ACC112 (cell line): Measurements from ENCODE around the gene LINC00305.

Experiments used
- H2AFZ ChIP-seq: fragments of 200-600 bp; sonication (generic); one replicate; pipeline ENCODE4 v1.6.0; 2017; ENCODE audit warnings: antibody characterized with exemption, low read length; ENCODE audit not compliant: unreplicated experiment
- H3K27ac ChIP-seq: fragments of 200-600 bp; sonication (generic); 2 replicates; pipeline ENCODE4 v1.5.1; 2014; ENCODE audit warnings: low read depth, mild to moderate bottlenecking, antibody characterized with exemption, low read length, moderate library complexity
- H3K27me3 ChIP-seq: fragments of 200-600 bp; sonication (generic); 2 replicates; pipeline ENCODE4 v1.6.1; 2014; ENCODE audit warnings: mild to moderate bottlenecking, antibody characterized with exemption, low read length, moderate library complexity, mixed read lengths; ENCODE audit not compliant: insufficient read depth
- H3K36me3 ChIP-seq: fragments of 200-600 bp; sonication (generic); 2 replicates; pipeline ENCODE4 v1.6.1; 2016; ENCODE audit warnings: mild to moderate bottlenecking, antibody characterized with exemption, low read length, moderate library complexity, mixed read lengths; ENCODE audit not compliant: insufficient read depth
- H3K4me1 ChIP-seq: fragments of 200-600 bp; sonication (generic); one replicate; pipeline ENCODE4 v1.6.1; 2016; ENCODE audit warnings: low read length, mixed read lengths; ENCODE audit not compliant: insufficient read depth, unreplicated experiment, control insufficient read depth
- H3K4me3 ChIP-seq: fragments of 200-600 bp; sonication (generic); 2 replicates; pipeline ENCODE4 v1.5.1; 2014; ENCODE audit warnings: mild to moderate bottlenecking, low read depth, low read length
- H3K79me2 ChIP-seq: fragments of 200-600 bp; sonication (generic); one replicate; pipeline ENCODE4 v1.6.0; 2016; ENCODE audit warnings: low read length; ENCODE audit not compliant: control insufficient read depth, unreplicated experiment, insufficient read depth

Gene LINC00305

GRCh38 chr18:64165906-64166305 lies 17.0 kb upstream of the LINC00305 start:
- no peak overlapping the region for H3K4me3 ChIP-seq
- H3K36me3 ChIP-seq: no peaks in the 10 kb centered on the region
- H3K27me3 ChIP-seq: no peaks in the 10 kb centered on the region
- no peak overlapping the region for H3K27ac ChIP-seq
- H3K4me1 ChIP-seq: no peaks in the 10 kb centered on the region
- H2AFZ ChIP-seq: no peak overlapping the region
- H3K79me2 ChIP-seq: no peaks in the 10 kb centered on the region

- Histone ChIP-seq H3K4me3 (no peak overlapping the region), H3K4me1 (no peaks in the 10 kb centered on the region), H3K79me2 (no peaks in the 10 kb centered on the region), H3K27ac (no peak overlapping the region), H3K27me3 (no peaks in the 10 kb centered on the region), H3K36me3 (no peaks in the 10 kb centered on the region), H2AFZ (no peak overlapping the region)
Observed at GRCh38 chr18:64164883-64165282, 16.0 kb upstream of the LINC00305 start.

- Histone ChIP-seq H3K4me3 (no peak overlapping the region), H3K27ac (no peak overlapping the region), H3K36me3 (no peaks in the 10 kb centered on the region), H3K27me3 (no peaks in the 10 kb centered on the region), H3K79me2 (no peaks in the 10 kb centered on the region), H3K4me1 (no peaks in the 10 kb centered on the region), H2AFZ (no peak overlapping the region)
Observed at GRCh38 chr18:64149916-64150438, 1.1 kb upstream of the LINC00305 start.

- Histone ChIP-seq H3K27me3 (no peaks in the 10 kb centered on the region), H3K27ac (no peak overlapping the region), H3K36me3 (no peaks in the 10 kb centered on the region), H3K4me3 (no peak overlapping the region), H3K79me2 (no peaks in the 10 kb centered on the region), H2AFZ (no peak overlapping the region), H3K4me1 (no peaks in the 10 kb centered on the region)
Observed at GRCh38 chr18:64142904-64143303, 6.0 kb downstream of the LINC00305 start.

GRCh38 chr18:64137914-64138313 lies 11.0 kb downstream of the LINC00305 start:
- H3K79me2 ChIP-seq: no peaks in the 10 kb centered on the region
- no peaks in the 10 kb centered on the region for H3K27me3 ChIP-seq

GRCh38 chr18:64134044-64134747 lies 14.7 kb downstream of the LINC00305 start:
- H3K36me3 ChIP-seq: no peaks in the 10 kb centered on the region
- no peaks in the 10 kb centered on the region for H3K79me2 ChIP-seq
- no peaks in the 10 kb centered on the region for H3K4me1 ChIP-seq
- H3K27me3 ChIP-seq: no peaks in the 10 kb centered on the region
- H3K4me3 ChIP-seq: no peak overlapping the region
- no peak overlapping the region for H3K27ac ChIP-seq
- H2AFZ ChIP-seq: no peak overlapping the region

More at GRCh38 chr18:64137914-64138313, 11.0 kb downstream of the LINC00305 start:
- Histone ChIP-seq H3K4me3 (no peak overlapping the region), H3K36me3 (no peaks in the 10 kb centered on the region), H2AFZ (no peak overlapping the region), H3K4me1 (no peaks in the 10 kb centered on the region), H3K27ac (no peak overlapping the region)

GRCh38 chr18:64132871-64133270 lies 16.0 kb downstream of the LINC00305 start:
- Histone ChIP-seq H3K27me3 (no peaks in the 10 kb centered on the region), H3K4me1 (no peaks in the 10 kb centered on the region), H3K4me3 (no peak overlapping the region), H3K27ac (no peak overlapping the region), H2AFZ (no peak overlapping the region), H3K36me3 (no peaks in the 10 kb centered on the region), H3K79me2 (no peaks in the 10 kb centered on the region)

- H2AFZ ChIP-seq: no peak overlapping the region
- no peaks in the 10 kb centered on the region for H3K79me2 ChIP-seq
- no peak overlapping the region for H3K4me3 ChIP-seq
- no peak overlapping the region for H3K27ac ChIP-seq
- H3K4me1 ChIP-seq: no peaks in the 10 kb centered on the region
- H3K36me3 ChIP-seq: no peaks in the 10 kb centered on the region
- H3K27me3 ChIP-seq: no peaks in the 10 kb centered on the region
Observed at GRCh38 chr18:64131314-64131713, 17.6 kb downstream of the LINC00305 start.

- no peak overlapping the region for H3K27ac ChIP-seq
- H3K27me3 ChIP-seq: no peaks in the 10 kb centered on the region
- H3K36me3 ChIP-seq: no peaks in the 10 kb centered on the region
- no peak overlapping the region for H3K4me3 ChIP-seq
- H3K79me2 ChIP-seq: no peaks in the 10 kb centered on the region
- H3K4me1 ChIP-seq: no peaks in the 10 kb centered on the region
- no peak overlapping the region for H2AFZ ChIP-seq
Observed at GRCh38 chr18:64127172-64127571, 21.7 kb downstream of the LINC00305 start.

- Histone ChIP-seq H2AFZ (no peak overlapping the region), H3K4me3 (no peak overlapping the region), H3K27ac (no peak overlapping the region), H3K27me3 (no peaks in the 10 kb centered on the region), H3K79me2 (no peaks in the 10 kb centered on the region), H3K36me3 (no peaks in the 10 kb centered on the region), H3K4me1 (no peaks in the 10 kb centered on the region)
Observed at GRCh38 chr18:64119916-64120315, 29.0 kb downstream of the LINC00305 start.

GRCh38 chr18:64118406-64118805 lies 30.5 kb downstream of the LINC00305 start:
- H3K79me2 ChIP-seq: no peaks in the 10 kb centered on the region
- H2AFZ ChIP-seq: no peak overlapping the region
- no peaks in the 10 kb centered on the region for H3K36me3 ChIP-seq
- H3K4me3 ChIP-seq: no peak overlapping the region
- no peak overlapping the region for H3K27ac ChIP-seq
- no peaks in the 10 kb centered on the region for H3K4me1 ChIP-seq
- no peaks in the 10 kb centered on the region for H3K27me3 ChIP-seq
